H1 (cell line): Measurements from ENCODE around the gene F5. TPM values are rescaled to one million over a fixed set of nuclear protein-coding genes. Genes with fewer than 3 reads are reported as not detected.

Source experiments
- CHD7 ChIP-seq: fragments of 300-600 bp; sonication (generic); IDR thresholded peaks from 2 replicates; pipeline ENCODE4 v1.7.1; 2012; ENCODE audit warnings: low read length, moderate library complexity, mild to moderate bottlenecking, inconsistent platforms; ENCODE audit not compliant: insufficient replicate concordance
- CTBP2 ChIP-seq: IDR thresholded peaks from 2 replicates; pipeline ENCODE4 v1.7.0; 2011; ENCODE audit warnings: borderline replicate concordance, mild to moderate bottlenecking, moderate library complexity, mixed read lengths, low read length; ENCODE audit not compliant: insufficient read depth, insufficient read length
- E2F6 ChIP-seq: IDR thresholded peaks from 2 replicates; pipeline ENCODE4 v1.6.1; 2012; ENCODE audit warnings: inconsistent platforms
- FOSL1 ChIP-seq: IDR thresholded peaks from 2 replicates; pipeline ENCODE4 v1.6.1; 2011; ENCODE audit warnings: mild to moderate bottlenecking, low read depth, low read length, moderate library complexity; ENCODE audit not compliant: insufficient read depth
- JUND ChIP-seq: IDR thresholded peaks from 2 replicates; pipeline ENCODE4 v1.6.1; 2011; ENCODE audit warnings: mild to moderate bottlenecking, improper control_type of control experiment, low read length
- RFX5 ChIP-seq: IDR thresholded peaks from 2 replicates; pipeline ENCODE4 v1.6.1; 2011; ENCODE audit warnings: low read depth, low read length, improper control_type of control experiment, borderline replicate concordance
- SUZ12 ChIP-seq: fragments of 200-600 bp; sonication (generic); IDR thresholded peaks from 2 replicates; pipeline ENCODE4 v1.6.1; 2012; ENCODE audit warnings: mild to moderate bottlenecking, inconsistent platforms, low read length, moderate library complexity, mixed read lengths
- USF2 ChIP-seq: IDR thresholded peaks from 2 replicates; pipeline ENCODE4 v1.6.1; 2011; ENCODE audit warnings: low read length, improper control_type of control experiment
- polyA plus RNA-seq, 7 experiments: library from polyadenylated mRNA; depleted of rRNA in 3 of 7; stranded (reverse) in 5 of 7; unstranded in 2 of 7; fragments of >200 nt in 5 of 7; fragments of 200-250 nt in 2 of 7; gene quantifications; 1 replicate in 5 of 7; 2 replicates in 1 of 7; 4 replicates in 1 of 7; pipeline versions ENCODE4 v1.2.1 to v1.2.3, GENCODE V29; 2011 to 2013; ENCODE audit warnings: missing spikeins in 2 of 7, mixed read lengths in 2 of 7
- total RNA-seq: library from RNA; stranded (reverse); fragmentation: NEBNext Ultra II Directional; extraction: Animal tissue kit (Norgen Biotek cat#: 25700); gene quantifications from 2 replicates; pipeline ENCODE4 v1.2.1, GENCODE V29; 2021

F5 gene
- total and polyA plus RNA-seq, 2 of the 8 experiments (the other 6 are each of a cell fraction or from before 2014, with no cell fraction given): 0.04 to 0.06 TPM

GRCh38 chr1:169526120-169526832, 60.0 kb downstream of the F5 start (continued):
- TF ChIP-seq CHD7 (no peak), FOSL1 (no peak), SUZ12 (no peak), USF2 (no peak), RFX5 (no peak), CTBP2 (no peak), JUND (no peak), E2F6 (no peak)
